ENCODE measurements around the gene PROC. TPM values are rescaled to one million over a fixed set of nuclear protein-coding genes. Genes with fewer than 3 reads are reported as not detected.

Gene PROC
- total RNA-seq, 1 donor from 2014 or later, result 1.0 TPM

DNA sequence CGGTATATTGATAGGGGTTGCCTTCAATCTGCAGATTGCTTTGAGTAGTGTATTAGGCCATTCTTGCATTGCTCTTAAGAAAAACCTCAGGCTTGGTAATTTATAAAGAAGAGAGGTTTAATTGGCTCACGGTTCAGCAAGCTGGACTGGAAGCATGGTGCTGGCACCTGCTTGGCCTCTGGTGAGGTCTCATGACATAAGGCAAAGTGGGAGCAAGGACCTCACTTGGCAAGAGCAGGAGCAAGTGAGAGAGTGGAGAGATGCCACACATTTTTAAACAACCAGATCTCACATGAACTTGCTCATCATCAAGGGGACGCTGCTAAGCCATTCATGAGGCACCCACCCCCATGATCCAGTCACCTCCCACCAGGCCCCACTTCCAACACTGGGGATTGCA, 35.4 kb upstream of the PROC start:
- no peaks in the 10 kb centered on the region for H3K9me3 ChIP-seq (ENCODE audit: insufficient read depth, low read depth, low read length)
- peaks cover 32% of the 10 kb centered on the region for H3K4me1 Mint-ChIP-seq (ENCODE audit: low read depth, unreplicated experiment)

GRCh38 chr2:127384529-127384928, 33.7 kb upstream of the PROC start:
- Histone ChIP-seq H3K9ac (ENCODE audit: low read length) (no peak overlapping the region), H3K9me3 (ENCODE audit: insufficient read depth, low read depth, low read length) (no peaks in the 10 kb centered on the region), H3K79me2 (ENCODE audit: insufficient read depth, low read length) (peaks cover 77% of the 10 kb centered on the region), H2AFZ (ENCODE audit: low read depth, low read length) (no peak overlapping the region), H4K20me1 (ENCODE audit: insufficient read depth, low read length) (peaks cover 65% of the 10 kb centered on the region), H3K4me3 (ENCODE audit: insufficient read depth, low read depth, low read length) (no peak overlapping the region), H3K27me3 (ENCODE audit: insufficient read depth, low read length) (no peaks in the 10 kb centered on the region), H3K36me3 (ENCODE audit: insufficient read depth, low read length) (no peaks in the 10 kb centered on the region), H3K4me2 (ENCODE audit: low read length) (peak overlapping the region; percentile 33), H3K27ac (ENCODE audit: low read depth, low read length) (no peak overlapping the region), H3K4me1 (ENCODE audit: insufficient read depth, low read length) (peaks cover 18% of the 10 kb centered on the region)
- no peak overlapping the region for H3K27ac Mint-ChIP-seq (ENCODE audit: unreplicated experiment)
- H3K9me3 Mint-ChIP-seq (ENCODE audit: unreplicated experiment), result no peaks in the 10 kb centered on the region
- H3K4me3 Mint-ChIP-seq (ENCODE audit: unreplicated experiment), result peak overlapping the region; percentile 84
- no peaks in the 10 kb centered on the region for H3K27me3 Mint-ChIP-seq (ENCODE audit: low read depth, unreplicated experiment)
- no peak for FAIRE-seq
- TF ChIP-seq EZH2 (IDR thresholded peaks at IDR 0.05; ENCODE audit: insufficient read depth, low read length) (no peak), CTCF (IDR thresholded peaks at IDR 0.05; ENCODE audit: insufficient read depth, low read depth, low read length) (no peak)
- H3K36me3 Mint-ChIP-seq (ENCODE audit: low read depth, unreplicated experiment), result no peaks in the 10 kb centered on the region
- DNase-seq (ENCODE audit: low read depth), result no peak
- H3K4me1 Mint-ChIP-seq (ENCODE audit: low read depth, unreplicated experiment), result peaks cover 34% of the 10 kb centered on the region

More for the DNA sequence above, 35.4 kb upstream of the PROC start:
- DNase-seq (ENCODE audit: low read depth) (no peak), FAIRE-seq (no peak)
- no peaks in the 10 kb centered on the region for H3K36me3 Mint-ChIP-seq (ENCODE audit: low read depth, unreplicated experiment)
- no peaks in the 10 kb centered on the region for H3K27me3 ChIP-seq (ENCODE audit: insufficient read depth, low read length)
- peaks cover 71% of the 10 kb centered on the region for H4K20me1 ChIP-seq (ENCODE audit: insufficient read depth, low read length)
- no peaks in the 10 kb centered on the region for H3K36me3 ChIP-seq (ENCODE audit: insufficient read depth, low read length)
- no peak overlapping the region for H3K4me2 ChIP-seq (ENCODE audit: low read length)
- H3K27ac ChIP-seq (ENCODE audit: low read depth, low read length), result no peak overlapping the region
- no peak overlapping the region for H3K4me3 Mint-ChIP-seq (ENCODE audit: unreplicated experiment)
- H3K4me3 ChIP-seq (ENCODE audit: insufficient read depth, low read depth, low read length), result no peak overlapping the region
- TF ChIP-seq EZH2 (IDR thresholded peaks at IDR 0.05; ENCODE audit: insufficient read depth, low read length) (no peak), CTCF (IDR thresholded peaks at IDR 0.05; ENCODE audit: insufficient read depth, low read depth, low read length) (no peak)
- H3K9ac ChIP-seq (ENCODE audit: low read length), result no peak overlapping the region
- peaks cover 11% of the 10 kb centered on the region for H3K4me1 ChIP-seq (ENCODE audit: insufficient read depth, low read length)
- no peak overlapping the region for H3K27ac Mint-ChIP-seq (ENCODE audit: unreplicated experiment)
- H3K27me3 Mint-ChIP-seq (ENCODE audit: low read depth, unreplicated experiment), result no peaks in the 10 kb centered on the region
- peaks cover 94% of the 10 kb centered on the region for H3K79me2 ChIP-seq (ENCODE audit: insufficient read depth, low read length)
- no peak overlapping the region for H2AFZ ChIP-seq (ENCODE audit: low read depth, low read length)
- H3K9me3 Mint-ChIP-seq (ENCODE audit: unreplicated experiment), result no peaks in the 10 kb centered on the region

DNA sequence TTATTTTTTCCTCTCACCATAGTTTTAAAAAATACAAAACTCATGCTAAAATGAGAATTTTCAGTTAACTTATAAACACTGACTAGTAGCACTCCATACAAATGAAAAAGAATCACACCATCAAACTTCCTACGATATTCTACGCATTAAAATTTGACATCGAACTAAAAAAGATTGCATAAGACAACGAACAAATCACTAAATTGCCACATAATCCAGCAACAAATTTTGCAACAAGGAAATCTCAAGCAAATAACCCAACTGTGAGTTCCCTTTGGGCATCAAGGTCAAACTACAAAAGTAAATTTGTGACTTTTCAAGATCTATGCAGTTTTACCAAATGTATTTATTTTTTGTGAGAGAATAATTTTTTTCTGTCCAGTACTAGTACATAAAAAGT, 32.0 kb upstream of the PROC start:
- H3K9me3 ChIP-seq (ENCODE audit: insufficient read depth, low read depth, low read length), result no peaks in the 10 kb centered on the region
- peaks cover 60% of the 10 kb centered on the region for H3K79me2 ChIP-seq (ENCODE audit: insufficient read depth, low read length)
- Mint-ChIP-seq H3K36me3 (ENCODE audit: low read depth, unreplicated experiment) (peaks cover 1% of the 10 kb centered on the region), H3K9me3 (ENCODE audit: unreplicated experiment) (no peaks in the 10 kb centered on the region), H3K27me3 (ENCODE audit: low read depth, unreplicated experiment) (no peaks in the 10 kb centered on the region), H3K27ac (ENCODE audit: unreplicated experiment) (peak overlapping the region; percentile 3), H3K4me1 (ENCODE audit: low read depth, unreplicated experiment) (peaks cover 39% of the 10 kb centered on the region), H3K4me3 (ENCODE audit: unreplicated experiment) (peak overlapping the region; percentile 94)
- no peak overlapping the region for H2AFZ ChIP-seq (ENCODE audit: low read depth, low read length)
- no peaks in the 10 kb centered on the region for H3K27me3 ChIP-seq (ENCODE audit: insufficient read depth, low read length)
- H3K27ac ChIP-seq (ENCODE audit: low read depth, low read length), result no peak overlapping the region
- no peaks in the 10 kb centered on the region for H3K36me3 ChIP-seq (ENCODE audit: insufficient read depth, low read length)
- peak overlapping the region; percentile 98 for H3K9ac ChIP-seq (ENCODE audit: low read length)
- peaks cover 48% of the 10 kb centered on the region for H4K20me1 ChIP-seq (ENCODE audit: insufficient read depth, low read length)
- FAIRE-seq (no peak), DNase-seq (ENCODE audit: low read depth) (no peak)
- H3K4me2 ChIP-seq (ENCODE audit: low read length), result peak overlapping the region; percentile 88
- H3K4me3 ChIP-seq (ENCODE audit: insufficient read depth, low read depth, low read length), result peak overlapping the region; percentile 82
- TF ChIP-seq EZH2 (IDR thresholded peaks at IDR 0.05; ENCODE audit: insufficient read depth, low read length) (no peak), CTCF (IDR thresholded peaks at IDR 0.05; ENCODE audit: insufficient read depth, low read depth, low read length) (no peak)
- H3K4me1 ChIP-seq (ENCODE audit: insufficient read depth, low read length), result peaks cover 18% of the 10 kb centered on the region

All from astrocyte (in vitro differentiated cells and primary cell).